Measurements from ENCODE around the gene BCAR3. TPM values are rescaled to one million over a fixed set of nuclear protein-coding genes. Genes with fewer than 3 reads are reported as not detected.

The BCAR3 gene
- total RNA-seq, 4 donors from 2014 or later = 17.1 to 25.0 (median 22.9) TPM

GRCh38 chr1:93611668-93612067 is 70.0 kb downstream of the BCAR3 start:
- intact Hi-C loops (cut with DNase I; ENCODE audit: low total_unique reads) (loop anchor here (5.0 kb wide), 1 partner anchor 626 kb away; the partner anchor contains the start of gene ARHGAP29), in situ Hi-C loops (cut with MboI; ENCODE audit: low sequenced_read_pairs in 4 of 4) (loop anchor here in 3 of 4 donors (10.0 kb wide), 1 partner anchor 167 kb away; the partner anchor contains the start of gene FNBP1L (in 3 of the 3))
- ATAC-seq (no peak), DNase-seq (no peak)
- H3K9me3 ChIP-seq = no peaks in the 10 kb centered on the region
- peak overlapping the region; percentile 84 to 90 (median 87) for H3K27ac ChIP-seq
- H3K4me1 ChIP-seq = peaks cover 78 to 96% of the 10 kb centered on the region in 2 donors
- H3K4me3 ChIP-seq = peak overlapping the region; percentile 16 to 71 (median 62)
- no peak for TF ChIP-seq CTCF (IDR thresholded peaks at IDR 0.05 in 4 of 5, conservative IDR thresholded peaks at IDR 0.05 in 1 of 5)
- no peak for TF ChIP-seq POLR2A (IDR thresholded peaks at IDR 0.05)
- H3K36me3 ChIP-seq = no peaks in the 10 kb centered on the region
- H3K27me3 ChIP-seq = no peaks in the 10 kb centered on the region

DNA sequence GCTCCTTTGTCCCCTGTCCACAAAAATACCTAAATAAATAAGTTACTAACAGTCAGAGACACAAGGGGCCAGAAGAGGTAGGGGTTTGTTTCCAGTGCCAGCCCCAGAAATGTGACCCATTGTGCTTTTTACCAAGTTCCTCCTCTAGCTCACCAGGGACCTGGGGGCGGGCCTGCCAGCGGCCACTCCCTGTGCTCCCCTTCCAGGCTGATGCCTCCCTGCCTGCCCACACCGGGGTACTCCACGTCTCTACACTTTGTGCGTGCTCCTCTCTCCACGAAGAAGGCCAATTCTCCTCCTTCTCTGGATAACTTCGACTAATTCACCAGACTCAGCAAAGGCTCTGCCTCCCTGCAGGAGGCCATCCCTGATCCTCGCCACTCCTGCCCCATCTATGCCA is 72.1 kb downstream of the BCAR3 start:
- H3K27ac ChIP-seq = peak overlapping the region; percentile 84 to 90 (median 87)
- H3K9me3 ChIP-seq = no peaks in the 10 kb centered on the region
- H3K4me1 ChIP-seq = peaks cover 80 to 93% of the 10 kb centered on the region in 2 donors
- ATAC-seq (no peak), DNase-seq (no peak)
- intact Hi-C loops (cut with DNase I; ENCODE audit: low total_unique reads) (loop anchor here (5.0 kb wide), 2 partner anchors 42 to 162 kb away; partner anchors contain the start of gene FNBP1L), in situ Hi-C loops (cut with MboI; ENCODE audit: low sequenced_read_pairs in 4 of 4) (no loop called here)
- H3K27me3 ChIP-seq = no peaks in the 10 kb centered on the region
- H3K4me3 ChIP-seq = no peak overlapping the region
- H3K36me3 ChIP-seq = no peaks in the 10 kb centered on the region
- TF ChIP-seq CTCF (IDR thresholded peaks at IDR 0.05 in 4 of 5, conservative IDR thresholded peaks at IDR 0.05 in 1 of 5) (no peak), POLR2A (IDR thresholded peaks at IDR 0.05) (no peak)

GRCh38 chr1:93608187-93609109 is 73.2 kb downstream of the BCAR3 start:
- H3K27ac ChIP-seq = peak overlapping the region; percentile 84 to 90 (median 87)
- no peaks in the 10 kb centered on the region for H3K9me3 ChIP-seq
- DNase-seq (peak in 1 of 2 donors; percentile 72), ATAC-seq (peak; percentile 16 to 29)
- H3K4me3 ChIP-seq = no peak overlapping the region
- no peaks in the 10 kb centered on the region for H3K36me3 ChIP-seq
- intact Hi-C loops (cut with DNase I; ENCODE audit: low total_unique reads) (loop anchor here (5.0 kb wide), 2 partner anchors 41 to 161 kb away; partner anchors contain the start of gene FNBP1L), in situ Hi-C loops (cut with MboI; ENCODE audit: low sequenced_read_pairs in 4 of 4) (no loop called here)
- peaks cover 85 to 96% of the 10 kb centered on the region in 2 donors for H3K4me1 ChIP-seq
- no peaks in the 10 kb centered on the region for H3K27me3 ChIP-seq
- TF ChIP-seq CTCF (IDR thresholded peaks at IDR 0.05 in 4 of 5, conservative IDR thresholded peaks at IDR 0.05 in 1 of 5) = no peak
- TF ChIP-seq POLR2A (IDR thresholded peaks at IDR 0.05) = peak; percentile 37 to 65

GRCh38 chr1:93607814-93608186 is 73.8 kb downstream of the BCAR3 start:
- H3K27me3 ChIP-seq = no peaks in the 10 kb centered on the region
- intact Hi-C loops (cut with DNase I; ENCODE audit: low total_unique reads) = loop anchor here (5.0 kb wide), 2 partner anchors 40 to 160 kb away; partner anchors contain the start of gene FNBP1L
- peaks cover 84 to 98% of the 10 kb centered on the region in 2 donors for H3K4me1 ChIP-seq
- ATAC-seq (no peak), DNase-seq (no peak)
- H3K4me3 ChIP-seq = no peak overlapping the region
- peak overlapping the region; percentile 84 to 90 (median 87) for H3K27ac ChIP-seq
- in situ Hi-C loops (cut with MboI; ENCODE audit: low sequenced_read_pairs in 4 of 4) = no loop called here
- TF ChIP-seq POLR2A (IDR thresholded peaks at IDR 0.05) = no peak
- TF ChIP-seq CTCF (IDR thresholded peaks at IDR 0.05 in 4 of 5, conservative IDR thresholded peaks at IDR 0.05 in 1 of 5) = no peak
- no peaks in the 10 kb centered on the region for H3K36me3 ChIP-seq
- no peaks in the 10 kb centered on the region for H3K9me3 ChIP-seq

Data from gastrocnemius medialis (tissue), 4 donors.